ENCODE measurements around the gene BPGM.

BPGM gene

GRCh38 chr7:134718211-134718875, 71.7 kb downstream of the BPGM start:
- Histone ChIP-seq H3K4me3 (ENCODE audit: severe bottlenecking) (no peak overlapping the region), H3K4me1 (ENCODE audit: insufficient read depth, poor library complexity, severe bottlenecking) (no peaks in the 10 kb centered on the region), H3K27me3 (ENCODE audit: insufficient read depth, poor library complexity, severe bottlenecking) (no peaks in the 10 kb centered on the region), H3K9me3 (ENCODE audit: severe bottlenecking) (no peaks in the 10 kb centered on the region), H3K36me3 (ENCODE audit: low read depth) (no peaks in the 10 kb centered on the region), H3K27ac (ENCODE audit: poor library complexity, severe bottlenecking) (no peak overlapping the region)
- no peak for DNase-seq (ENCODE audit: low spot score)
- no peak for ATAC-seq (ENCODE audit: low read depth)
- no peak for TF ChIP-seq CTCF (IDR thresholded peaks at IDR 0.05; ENCODE audit: poor library complexity, severe bottlenecking)

GRCh38 chr7:134720091-134720935, 73.7 kb downstream of the BPGM start:
- Histone ChIP-seq H3K27ac (ENCODE audit: poor library complexity, severe bottlenecking) (no peak overlapping the region), H3K9me3 (ENCODE audit: severe bottlenecking) (no peaks in the 10 kb centered on the region), H3K36me3 (ENCODE audit: low read depth) (no peaks in the 10 kb centered on the region), H3K4me3 (ENCODE audit: severe bottlenecking) (no peak overlapping the region), H3K27me3 (ENCODE audit: insufficient read depth, poor library complexity, severe bottlenecking) (no peaks in the 10 kb centered on the region), H3K4me1 (ENCODE audit: insufficient read depth, poor library complexity, severe bottlenecking) (no peaks in the 10 kb centered on the region)
- ATAC-seq (ENCODE audit: low read depth), result no peak
- TF ChIP-seq CTCF (IDR thresholded peaks at IDR 0.05; ENCODE audit: poor library complexity, severe bottlenecking), result no peak
- DNase-seq (ENCODE audit: low spot score), result no peak

GRCh38 chr7:134721171-134721570, 74.5 kb downstream of the BPGM start:
- no peak for TF ChIP-seq CTCF (IDR thresholded peaks at IDR 0.05; ENCODE audit: poor library complexity, severe bottlenecking)
- no peak overlapping the region for H3K4me3 ChIP-seq (ENCODE audit: severe bottlenecking)
- ATAC-seq (ENCODE audit: low read depth) (no peak), DNase-seq (ENCODE audit: low spot score) (no peak)
- H3K9me3 ChIP-seq (ENCODE audit: severe bottlenecking), result no peaks in the 10 kb centered on the region
- H3K36me3 ChIP-seq (ENCODE audit: low read depth), result no peaks in the 10 kb centered on the region
- no peaks in the 10 kb centered on the region for H3K27me3 ChIP-seq (ENCODE audit: insufficient read depth, poor library complexity, severe bottlenecking)
- no peak overlapping the region for H3K27ac ChIP-seq (ENCODE audit: poor library complexity, severe bottlenecking)
- H3K4me1 ChIP-seq (ENCODE audit: insufficient read depth, poor library complexity, severe bottlenecking), result no peaks in the 10 kb centered on the region

- Histone ChIP-seq H3K4me3 (ENCODE audit: severe bottlenecking) (no peak overlapping the region), H3K36me3 (ENCODE audit: low read depth) (no peaks in the 10 kb centered on the region), H3K27me3 (ENCODE audit: insufficient read depth, poor library complexity, severe bottlenecking) (no peaks in the 10 kb centered on the region), H3K9me3 (ENCODE audit: severe bottlenecking) (no peaks in the 10 kb centered on the region), H3K4me1 (ENCODE audit: insufficient read depth, poor library complexity, severe bottlenecking) (no peaks in the 10 kb centered on the region), H3K27ac (ENCODE audit: poor library complexity, severe bottlenecking) (no peak overlapping the region)
- TF ChIP-seq CTCF (IDR thresholded peaks at IDR 0.05; ENCODE audit: poor library complexity, severe bottlenecking), result no peak
- DNase-seq (ENCODE audit: low spot score) (no peak), ATAC-seq (ENCODE audit: low read depth) (no peak)
These were observed 76.2 kb downstream of the BPGM start for GRCh38 chr7:134722786-134723322.

Measured in RWPE2 (cell line).